HepG2 (cell line): Measurements from ENCODE around the gene CACTIN. TPM values are rescaled to one million over a fixed set of nuclear protein-coding genes. Genes with fewer than 3 reads are reported as not detected.
A peak's percentile ranks its signal among the peaks of the same experiment; 100 is the strongest.
"Not testable (repeated sequence)": the region's sequence is repeated elsewhere in the genome, so short reads cannot be mapped to it uniquely, and the experiment has no call there.

Experiments
- ATAC-seq: fragments of 200-7000 bp; cut with Tn5 transposase; 3 replicates; pipeline ENCODE4 v1.9.1; 2020; ENCODE audit warnings: mild to moderate bottlenecking, moderate library complexity
- BruUV-seq: library from RNA; stranded (reverse); fragments of 400-500 nt; replicated peaks from 2 replicates; lab custom pipeline; 2021; lab: Mats Ljungman, UMichigan
- CTCF ChIA-PET: fragments of 300-600 bp; formaldehyde crosslinking; extraction: SDS; loops from one replicate; lab custom pipeline; 2021; ENCODE audit warnings: low total read pairs, inconsistent platforms, low intra/inter-chr PET ratio; lab: Yijun Ruan, JAX
- POLR2A ChIA-PET: fragments of 350-600 bp; sonication (Branson Sonifier 250); formaldehyde crosslinking; loops from one replicate; lab custom pipeline; 2020; ENCODE audit warnings: antibody characterized with exemption, inconsistent platforms; lab: Yijun Ruan, JAX
- DNase-seq: peaks from one replicate; pipeline ENCODE4 v3.0.0-alpha.2; 2015; ENCODE audit warnings: low spot score
- FAIRE-seq: peaks from 3 replicates; lab custom pipeline; 2011; peaks lifted over from hg19 to GRCh38; lab: Jason Lieb, UNC
- H2AFZ ChIP-seq: one replicate; pipeline ENCODE4 v1.6.1; 2011; ENCODE audit warnings: low read length, inconsistent platforms
- H3K27ac ChIP-seq: fragments of 300-600 bp; 3 replicates; pipeline ENCODE4 v1.8.0; 2011; ENCODE audit warnings: mixed run types, mild to moderate bottlenecking, mixed read lengths, low read length, inconsistent platforms; ENCODE audit not compliant: insufficient read depth; ENCODE audit errors: extremely low read length
- H3K27me3 ChIP-seq, 2 experiments: fragments of 200-600 bp in 1 of 2; 2 replicates in 1 of 2; 3 replicates in 1 of 2; pipeline versions ENCODE4 v1.6.0 to v1.8.0; 2011; ENCODE audit warnings: low read length in 2 of 2, mild to moderate bottlenecking in 2 of 2, moderate library complexity in 2 of 2, inconsistent platforms in 1 of 2; ENCODE audit not compliant: insufficient read depth in 2 of 2, control insufficient read depth in 1 of 2
- H3K36me3 ChIP-seq, 2 experiments: fragments of 200-600 bp in 1 of 2; replicated peaks in 1 of 2; 2 replicates in 1 of 2; 3 replicates in 1 of 2; pipeline versions ENCODE4 v1.5.1 to v1.8.0; 2011; ENCODE audit warnings: low read length in 2 of 2, inconsistent platforms in 1 of 2; ENCODE audit not compliant: insufficient read depth in 2 of 2, control insufficient read depth in 1 of 2
- H3K4me1 ChIP-seq: 2 replicates; pipeline ENCODE4 v1.5.1; 2012; ENCODE audit warnings: low read length, inconsistent platforms; ENCODE audit not compliant: insufficient read depth
- H3K4me2 ChIP-seq: 2 replicates; pipeline ENCODE4 v1.6.0; 2011; ENCODE audit warnings: low read depth, low read length, inconsistent platforms
- H3K4me3 ChIP-seq, 3 experiments: fragments of 200-600 bp in 1 of 3; sonication (generic), shearing (Covaris generic) in 1 of 3; replicated peaks in 1 of 3; 2 replicates each; pipeline ENCODE4 v1.5.1; 2011 to 2016; ENCODE audit warnings: low read length in 3 of 3, inconsistent platforms in 2 of 3, low read depth in 2 of 3, mild to moderate bottlenecking in 2 of 3, control low read depth in 1 of 3, mixed read lengths in 1 of 3; ENCODE audit not compliant: insufficient read depth in 1 of 3
- H3K79me2 ChIP-seq: one replicate; pipeline ENCODE4 v1.6.1; 2011; ENCODE audit warnings: low read length, inconsistent platforms; ENCODE audit not compliant: insufficient read depth
- H3K9ac ChIP-seq: 2 replicates; pipeline ENCODE4 v1.6.0; 2011; ENCODE audit warnings: mild to moderate bottlenecking, low read depth, low read length, inconsistent platforms; ENCODE audit not compliant: insufficient read depth
- H3K9me3 ChIP-seq: 2 replicates; pipeline ENCODE4 v1.5.1; 2012; ENCODE audit warnings: mild to moderate bottlenecking, low read length
- H4K20me1 ChIP-seq: 2 replicates; pipeline ENCODE4 v1.6.0; 2011; ENCODE audit warnings: inconsistent platforms, mild to moderate bottlenecking, low read length, moderate library complexity; ENCODE audit not compliant: insufficient read depth
- AGO2 ChIP-seq: fragments of 200-400 bp; formaldehyde crosslinking; optimal IDR thresholded peaks from 2 replicates; pipeline ENCODE3; 2017; ENCODE audit warnings: mild to moderate bottlenecking, low read depth, low read length, moderate library complexity
- ATAD3A ChIP-seq: sonication (generic); formaldehyde crosslinking; IDR thresholded peaks from 2 replicates; pipeline ENCODE4 v1.4.0; 2020; ENCODE audit warnings: missing genetic modification reagents
- BORCS8-MEF2B ChIP-seq: sonication (generic); formaldehyde crosslinking; IDR thresholded peaks from 2 replicates; pipeline ENCODE4 v1.8.0; 2022; ENCODE audit warnings: mild to moderate bottlenecking, missing genetic modification reagents
- FOXP1 ChIP-seq, 2 experiments: fragments of 450-650 bp in 1 of 2; IDR thresholded peaks; 2 replicates each; pipeline ENCODE4 v1.6.1; 2017 to 2018; ENCODE audit warnings: antibody characterized with exemption in 1 of 2
- GTF2F1 ChIP-seq: fragments of 150-350 bp; IDR thresholded peaks from 2 replicates; pipeline ENCODE4 v1.6.1; 2014; ENCODE audit warnings: low read length
- MTA1 ChIP-seq: sonication (generic); formaldehyde crosslinking; IDR thresholded peaks from 2 replicates; pipeline ENCODE4 v1.4.0; 2020; ENCODE audit warnings: missing genetic modification reagents, mild to moderate bottlenecking, borderline replicate concordance
- NONO ChIP-seq, 2 experiments: fragments of 450-650 bp in 1 of 2; sonication (generic) in 1 of 2; formaldehyde crosslinking in 1 of 2; IDR thresholded peaks in 1 of 2; conservative IDR thresholded peaks in 1 of 2; 2 replicates each; pipeline versions ENCODE4 v1.6.1 to v1.8.0; 2017 to 2022; ENCODE audit warnings: mild to moderate bottlenecking in 1 of 2, missing genetic modification reagents in 1 of 2, moderate library complexity in 1 of 2
- NR2F1 ChIP-seq, 2 experiments: fragments of 450-650 bp in 1 of 2; formaldehyde crosslinking in 1 of 2; IDR thresholded peaks; 2 replicates each; pipeline versions ENCODE4 v1.5.0 to v1.6.1; 2016 to 2020; ENCODE audit warnings: mild to moderate bottlenecking in 1 of 2, missing compliant biosample characterization in 1 of 2, missing genetic modification reagents in 1 of 2, moderate library complexity in 1 of 2
- NR2F2 ChIP-seq: IDR thresholded peaks from 2 replicates; pipeline ENCODE4 v1.6.1; 2012; ENCODE audit warnings: low read depth, inconsistent platforms, borderline replicate concordance
- RELA ChIP-seq: sonication (generic); formaldehyde crosslinking; IDR thresholded peaks from 2 replicates; pipeline ENCODE4 v1.4.0; 2020; ENCODE audit warnings: missing genetic modification reagents
- SALL1 ChIP-seq: sonication (generic); formaldehyde crosslinking; IDR thresholded peaks from 2 replicates; pipeline ENCODE4 v1.8.0; 2022; ENCODE audit warnings: mild to moderate bottlenecking, missing genetic modification reagents
- SOX6 ChIP-seq, 2 experiments: fragments of 450-650 bp in 1 of 2; sonication (generic) in 1 of 2; formaldehyde crosslinking in 1 of 2; IDR thresholded peaks; 2 replicates each; pipeline versions ENCODE4 v1.4.0 to v1.6.1; 2017 to 2020; ENCODE audit warnings: antibody characterized with exemption in 1 of 2, mild to moderate bottlenecking in 1 of 2, missing genetic modification reagents in 1 of 2
- SP1 ChIP-seq, 2 experiments: fragments of 450-650 bp in 1 of 2; sonication (generic) in 1 of 2; formaldehyde crosslinking in 1 of 2; IDR thresholded peaks; 2 replicates each; pipeline versions ENCODE4 v1.4.0 to v1.6.1; 2016 to 2020; ENCODE audit warnings: missing genetic modification reagents in 1 of 2
- ZNF30 ChIP-seq: sonication (generic); formaldehyde crosslinking; IDR thresholded peaks from 2 replicates; pipeline ENCODE4 v1.5.0; 2020; ENCODE audit warnings: mild to moderate bottlenecking, missing genetic modification reagents
- ZSCAN21 ChIP-seq: sonication (generic); formaldehyde crosslinking; IDR thresholded peaks from 2 replicates; pipeline ENCODE4 v1.8.0; 2022; ENCODE audit warnings: mild to moderate bottlenecking, missing genetic modification reagents, moderate library complexity, borderline replicate concordance
- WGBS: methylation state at CpG from one replicate; pipeline ENCODE4 v1.1.6; 2017; ENCODE audit warnings: low lambda C conversion rate; 5-methylcytosine and 5-hydroxymethylcytosine counted together
- in situ Hi-C: cut with HindIII; loops from 2 replicates; pipeline ENCODE4 v1.10.0; 2017; ENCODE audit warnings: low pct_unique_long_range_greater_than_20kb; ENCODE audit not compliant: extremely low pct_ligation_motif_present
- intact Hi-C: fragments of 100-400 bp; cut with micrococcal nuclease; formaldehyde crosslinking; loops from one replicate; pipeline ENCODE4 v1.10.0; 2022; ENCODE audit not compliant: unreplicated experiment
- polyA plus RNA-seq, 8 experiments: library from polyadenylated mRNA; depleted of rRNA in 3 of 8; stranded (reverse) in 7 of 8; unstranded in 1 of 8; fragments of >200 nt; fragmentation: Illumina TruSeq in 4 of 8; extraction: Trizol in 4 of 8; gene quantifications; 2 replicates each; pipeline versions ENCODE4 v1.2.1 to v1.2.3, GENCODE V29; 2011 to 2016; ENCODE audit warnings: low read depth in 4 of 8, missing spikeins in 1 of 8, mixed read lengths in 1 of 8; ENCODE audit not compliant: insufficient read depth in 1 of 8
- total RNA-seq, 5 experiments: library from RNA; depleted of rRNA; stranded (reverse); fragments of >200 nt; fragmentation: Illumina TruSeq; extraction: Trizol; gene quantifications; 2 replicates each; pipeline ENCODE4 v1.2.3, GENCODE V29; 2016; ENCODE audit warnings: low read depth in 1 of 5
- TF ChIP-seq, protein P1 (sequence below): IDR thresholded peaks from 2 replicates; pipeline ENCODE4 v1.6.1; 2012; ENCODE audit warnings: inconsistent platforms

The CACTIN gene
- total and polyA plus RNA-seq, 2 of the 13 experiments (the other 11 are each of a cell fraction or from before 2014, with no cell fraction given): 10.0 to 16.6 TPM

DNA sequence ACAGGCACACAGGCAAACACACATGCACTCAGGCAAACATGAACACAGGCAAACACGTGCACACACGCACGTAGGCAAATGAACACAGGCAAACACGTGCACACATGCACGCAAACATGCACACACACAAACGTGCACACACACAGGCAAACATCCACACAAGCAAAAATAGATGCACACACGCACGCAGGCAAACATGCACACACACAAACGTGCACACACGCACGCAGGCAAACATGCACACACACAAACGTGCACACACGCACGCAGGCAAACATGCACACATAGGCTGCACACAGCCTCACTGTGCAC, 39.9 kb upstream of the CACTIN start:
- H3K27ac ChIP-seq; H3K9ac ChIP-seq; TF ChIP-seq FOXP1, SP1 (CRISPR knock-in tag; IDR thresholded peaks at IDR 0.05): not testable (repeated sequence)
- TF ChIP-seq AGO2: peak; percentile 5
- TF ChIP-seq FOXP1 (IDR thresholded peaks at IDR 0.05): peak; percentile 35; the same call in 1 of the 2 replicates
- 0 out of 2 replicates have a peak, but pooled peaks have one; percentile 16 for TF ChIP-seq MTA1 (CRISPR knock-in tag)
- TF ChIP-seq SP1 (IDR thresholded peaks at IDR 0.05): peak; percentile 13; the same call in 1 of the 2 replicates
- TF ChIP-seq, all 625 proteins: peak for 4; not testable (repeated sequence) for 621
- H3K27me3 ChIP-seq, H3K4me3 ChIP-seq, POLR2A ChIA-PET, H4K20me1 ChIP-seq, H3K4me2 ChIP-seq, H3K79me2 ChIP-seq, FAIRE-seq, H2AFZ ChIP-seq, BruUV-seq, in situ Hi-C loops, DNase-seq, ATAC-seq, H3K9me3 ChIP-seq: not testable (repeated sequence)
- WGBS: 93% methylated on average over 14 of the region's 14 CpGs
- peaks cover 0 to 16% of the 10 kb centered on the region in 2 experiments; a peak in 4 of 5 replicates for H3K36me3 ChIP-seq
- intact Hi-C loops: loop anchor here (5.0 kb wide), 1 partner anchor 36 kb away; the partner anchor contains the start of gene PIP5K1C
- peaks cover 21% of the 10 kb centered on the region for H3K4me1 ChIP-seq
- CTCF ChIA-PET: interaction anchor here (0.8 to 1.5 kb wide), 2 partner anchors 34 to 39 kb away, joined by 5 to 16 read pairs; partner anchors contain the start of gene PIP5K1C

DNA sequence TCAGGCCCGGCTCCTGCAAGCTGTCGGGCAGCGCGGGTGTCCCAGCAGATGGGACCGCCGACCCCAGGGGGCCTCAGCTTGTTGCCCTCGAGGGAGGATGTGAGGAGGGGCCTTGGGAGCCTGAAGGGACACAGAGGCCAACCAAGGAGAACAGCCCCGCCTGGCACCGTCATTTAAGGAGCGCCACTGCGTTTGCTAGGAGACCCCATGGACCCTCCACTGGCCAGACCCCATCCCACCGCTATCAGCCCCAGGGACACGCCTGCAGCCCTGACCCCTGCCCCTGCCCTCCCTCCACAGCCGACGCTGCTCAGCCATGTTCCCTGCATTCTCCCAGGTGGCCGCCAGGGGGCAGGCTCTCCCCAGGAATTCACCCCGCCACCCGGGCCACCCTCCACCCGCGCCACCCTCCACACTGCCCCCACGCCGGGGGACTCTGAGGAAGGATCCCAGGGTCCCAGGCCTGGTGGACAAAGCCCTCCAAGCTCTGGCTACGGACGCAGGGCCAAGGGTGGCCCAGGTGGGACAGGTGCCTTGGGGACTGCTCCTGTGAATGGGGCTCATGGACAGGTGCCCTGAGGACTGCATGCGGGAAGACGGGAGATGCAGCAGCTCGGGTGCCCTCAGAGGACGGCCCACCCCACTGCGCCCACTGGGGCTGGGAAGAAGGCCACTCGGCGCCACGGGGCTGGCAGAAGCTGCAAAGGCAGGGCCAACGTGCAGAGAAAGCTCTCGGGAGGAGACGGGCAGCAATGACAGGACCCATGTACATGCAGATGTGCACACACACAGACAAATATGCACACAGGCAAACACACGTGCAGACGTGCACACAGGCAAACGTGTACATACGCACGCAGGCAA, 39.3 kb upstream of the CACTIN start:
- no TSS peak for BruUV-seq
- no peak overlapping the region for H3K27ac ChIP-seq
- in situ Hi-C loops: no loop called here
- FAIRE-seq (no peak), DNase-seq (peak; percentile 13), ATAC-seq (peak; percentile 64)
- no peak overlapping the region for H3K4me2 ChIP-seq
- intact Hi-C loops: loop anchor here (5.0 kb wide), 1 partner anchor 36 kb away; the partner anchor contains the start of gene PIP5K1C
- H4K20me1 ChIP-seq: no peaks in the 10 kb centered on the region
- CTCF ChIA-PET: interaction anchor here (0.8 to 1.5 kb wide), 2 partner anchors 35 to 40 kb away, joined by 5 to 16 read pairs; partner anchors contain the start of gene PIP5K1C
- H2AFZ ChIP-seq: no peak overlapping the region
- H3K27me3 ChIP-seq: no peaks in the 10 kb centered on the region
- H3K79me2 ChIP-seq: no peaks in the 10 kb centered on the region
- 64% methylated on average over 20 of the region's 40 CpGs for WGBS
- no peak overlapping the region for H3K9ac ChIP-seq
- no peaks in the 10 kb centered on the region for H3K9me3 ChIP-seq
- H3K4me3 ChIP-seq: no peak overlapping the region
- peaks cover 21% of the 10 kb centered on the region for H3K4me1 ChIP-seq
- POLR2A ChIA-PET: no interaction called here
- peaks cover 0 to 16% of the 10 kb centered on the region in 2 experiments; a peak in 4 of 5 replicates for H3K36me3 ChIP-seq
- TF ChIP-seq ZNF30 (no peak), SOX6 (IDR thresholded peaks at IDR 0.05) (no peak), SOX6 (CRISPR knock-in tag; IDR thresholded peaks at IDR 0.05) (0 out of 2 replicates have a peak, but pooled peaks have one; percentile 12), NONO (IDR thresholded peaks at IDR 0.05) (no peak), NONO (CRISPR knock-in tag; conservative IDR thresholded peaks at IDR 0.05) (peak; percentile 63; the same call in 1 of the 2 replicates), NR2F2 (peak; percentile 22; the same call in 1 of the 2 replicates), GTF2F1 (no peak), ATAD3A (CRISPR knock-in tag) (no peak), SALL1 (CRISPR knock-in tag) (peak; percentile 50), RELA (CRISPR knock-in tag) (no peak), NR2F1 (CRISPR knock-in tag; IDR thresholded peaks at IDR 0.05) (peak in 1 of 2 experiments; percentile 19; a peak in 1 of 4 replicates), BORCS8-MEF2B (CRISPR knock-in tag) (peak; percentile 37; the same call in 1 of the 2 replicates), ZSCAN21 (CRISPR knock-in tag) (0 out of 2 replicates have a peak, but pooled peaks have one; percentile 28)
- TF ChIP-seq, protein P1, sequence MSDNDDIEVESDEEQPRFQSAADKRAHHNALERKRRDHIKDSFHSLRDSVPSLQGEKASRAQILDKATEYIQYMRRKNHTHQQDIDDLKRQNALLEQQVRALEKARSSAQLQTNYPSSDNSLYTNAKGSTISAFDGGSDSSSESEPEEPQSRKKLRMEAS: peak; percentile 51; the same call in 1 of the 2 replicates
